Astrocyte (in vitro differentiated cells and primary cell): ENCODE results near the gene TTC24. TPM values are rescaled to one million over a fixed set of nuclear protein-coding genes. Genes with fewer than 3 reads are reported as not detected.
A peak's percentile ranks its signal among the peaks of the same experiment; 100 is the strongest.

Experiments used
- DNase-seq: peaks from one replicate; pipeline ENCODE4 v3.0.0-alpha.2; 2010; ENCODE audit warnings: low read depth
- FAIRE-seq: peaks from 2 replicates; lab custom pipeline; 2011; peaks lifted over from hg19 to GRCh38; lab: Jason Lieb, UNC
- H2AFZ ChIP-seq: 2 replicates; pipeline ENCODE4 v1.6.0; 2012; ENCODE audit warnings: low read depth, low read length, inconsistent platforms
- H3K27ac ChIP-seq: 2 replicates; pipeline ENCODE4 v1.5.1; 2011; ENCODE audit warnings: low read depth, low read length, inconsistent platforms
- H3K27me3 ChIP-seq: 2 replicates; pipeline ENCODE4 v1.6.0; 2011; ENCODE audit warnings: low read length, inconsistent platforms; ENCODE audit not compliant: insufficient read depth
- H3K36me3 ChIP-seq: 2 replicates; pipeline ENCODE4 v1.5.1; 2011; ENCODE audit warnings: low read length, inconsistent platforms; ENCODE audit not compliant: insufficient read depth
- H3K4me1 ChIP-seq: 2 replicates; pipeline ENCODE4 v1.5.1; 2011; ENCODE audit warnings: low read length, inconsistent platforms; ENCODE audit not compliant: insufficient read depth
- H3K4me2 ChIP-seq: 2 replicates; pipeline ENCODE4 v1.6.0; 2012; ENCODE audit warnings: low read length, inconsistent platforms
- H3K4me3 ChIP-seq: 2 replicates; pipeline ENCODE4 v1.5.1; 2011; ENCODE audit warnings: low read depth, mild to moderate bottlenecking, low read length, inconsistent platforms; ENCODE audit not compliant: insufficient read depth
- H3K79me2 ChIP-seq: 2 replicates; pipeline ENCODE4 v1.6.0; 2012; ENCODE audit warnings: mild to moderate bottlenecking, low read length, inconsistent platforms; ENCODE audit not compliant: insufficient read depth
- H3K9ac ChIP-seq: 2 replicates; pipeline ENCODE4 v1.6.0; 2012; ENCODE audit warnings: mild to moderate bottlenecking, low read length, inconsistent platforms
- H3K9me3 ChIP-seq: 2 replicates; pipeline ENCODE4 v1.5.1; 2012; ENCODE audit warnings: low read depth, mild to moderate bottlenecking, low read length, inconsistent platforms; ENCODE audit not compliant: insufficient read depth
- H4K20me1 ChIP-seq: 2 replicates; pipeline ENCODE4 v1.6.0; 2012; ENCODE audit warnings: low read length, inconsistent platforms; ENCODE audit not compliant: insufficient read depth
- H3K27ac Mint-ChIP-seq: one replicate; pipeline ENCODE4 v1.8.0; 2021; ENCODE audit warnings: mild to moderate bottlenecking, mixed read lengths; ENCODE audit not compliant: unreplicated experiment
- H3K27me3 Mint-ChIP-seq: one replicate; pipeline ENCODE4 v1.8.0; 2021; ENCODE audit warnings: low read depth, mixed read lengths; ENCODE audit not compliant: unreplicated experiment
- H3K36me3 Mint-ChIP-seq: one replicate; pipeline ENCODE4 v1.8.0; 2021; ENCODE audit warnings: low read depth, mixed read lengths; ENCODE audit not compliant: unreplicated experiment
- H3K4me1 Mint-ChIP-seq: one replicate; pipeline ENCODE4 v1.8.0; 2021; ENCODE audit warnings: low read depth, mixed read lengths; ENCODE audit not compliant: unreplicated experiment
- H3K4me3 Mint-ChIP-seq: one replicate; pipeline ENCODE4 v1.8.0; 2021; ENCODE audit warnings: mild to moderate bottlenecking, moderate library complexity, mixed read lengths; ENCODE audit not compliant: unreplicated experiment
- H3K9me3 Mint-ChIP-seq: one replicate; pipeline ENCODE4 v1.8.0; 2021; ENCODE audit warnings: mild to moderate bottlenecking, mixed read lengths; ENCODE audit not compliant: unreplicated experiment
- CTCF ChIP-seq: IDR thresholded peaks from 2 replicates; pipeline ENCODE4 v1.5.1; 2011; ENCODE audit warnings: low read depth, mild to moderate bottlenecking, inconsistent platforms, low read length, moderate library complexity; ENCODE audit not compliant: insufficient read depth
- EZH2 ChIP-seq: IDR thresholded peaks from 2 replicates; pipeline ENCODE4 v1.6.1; 2012; ENCODE audit warnings: mild to moderate bottlenecking, low read length, inconsistent platforms; ENCODE audit not compliant: insufficient read depth
- total RNA-seq: library from RNA; stranded (reverse); gene quantifications from 2 replicates; pipeline ENCODE4 v1.2.1, GENCODE V29; 2021

TTC24 gene
- total RNA-seq, 1 donor from 2014 or later = not detected

DNA sequence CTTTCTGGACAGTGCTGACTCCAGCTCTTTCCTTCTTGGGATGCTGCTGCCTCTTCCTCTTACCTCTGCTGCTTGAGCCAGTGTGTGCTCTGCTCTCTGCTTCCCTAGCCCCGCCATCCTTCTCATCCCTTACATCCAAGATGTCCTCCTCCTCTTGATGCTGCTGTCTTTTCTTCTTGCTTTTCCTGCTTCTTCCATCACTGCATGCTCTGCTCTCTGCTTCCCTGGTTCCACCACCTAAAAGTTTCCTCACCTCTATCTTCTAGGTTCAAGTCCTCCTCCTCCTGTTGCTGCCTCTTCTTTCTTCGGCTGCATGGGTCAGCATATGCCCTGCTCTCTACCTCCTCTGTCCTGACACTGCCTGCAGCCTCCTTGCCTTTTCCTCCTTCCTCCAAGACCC is 15.5 kb downstream of the TTC24 start:
- Mint-ChIP-seq H3K36me3 (peaks cover 23% of the 10 kb centered on the region), H3K9me3 (peaks cover 2% of the 10 kb centered on the region), H3K4me1 (peaks cover 3% of the 10 kb centered on the region), H3K27ac (no peak overlapping the region), H3K4me3 (no peak overlapping the region), H3K27me3 (no peaks in the 10 kb centered on the region)
- Histone ChIP-seq H3K27ac (no peak overlapping the region), H3K4me2 (no peak overlapping the region), H3K79me2 (peaks cover 29% of the 10 kb centered on the region), H2AFZ (no peak overlapping the region), H3K9me3 (no peaks in the 10 kb centered on the region), H3K27me3 (no peaks in the 10 kb centered on the region), H3K4me3 (no peak overlapping the region), H4K20me1 (peaks cover 32% of the 10 kb centered on the region), H3K36me3 (peaks cover 37% of the 10 kb centered on the region), H3K4me1 (peaks cover 12% of the 10 kb centered on the region), H3K9ac (no peak overlapping the region)
- DNase-seq (no peak), FAIRE-seq (no peak)
- no peak for TF ChIP-seq EZH2
- no peak for TF ChIP-seq CTCF

GRCh38 chr1:156596426-156596825 is 16.9 kb downstream of the TTC24 start:
- Histone ChIP-seq H3K27ac (no peak overlapping the region), H2AFZ (no peak overlapping the region), H3K4me3 (no peak overlapping the region), H3K4me1 (peaks cover 12% of the 10 kb centered on the region), H3K27me3 (no peaks in the 10 kb centered on the region), H3K9me3 (no peaks in the 10 kb centered on the region), H4K20me1 (peaks cover 32% of the 10 kb centered on the region), H3K9ac (no peak overlapping the region), H3K79me2 (peaks cover 41% of the 10 kb centered on the region), H3K4me2 (no peak overlapping the region), H3K36me3 (peaks cover 37% of the 10 kb centered on the region)
- H3K27ac Mint-ChIP-seq = no peak overlapping the region
- H3K4me3 Mint-ChIP-seq = no peak overlapping the region
- H3K9me3 Mint-ChIP-seq = peaks cover 2% of the 10 kb centered on the region
- peaks cover 5% of the 10 kb centered on the region for H3K4me1 Mint-ChIP-seq
- FAIRE-seq (no peak), DNase-seq (no peak)
- H3K36me3 Mint-ChIP-seq = peaks cover 23% of the 10 kb centered on the region
- no peaks in the 10 kb centered on the region for H3K27me3 Mint-ChIP-seq
- TF ChIP-seq EZH2 = no peak

GRCh38 chr1:156598125-156598524 is 18.6 kb downstream of the TTC24 start:
- Histone ChIP-seq H3K4me2 (no peak overlapping the region), H3K4me3 (no peak overlapping the region), H3K79me2 (peaks cover 32% of the 10 kb centered on the region), H3K4me1 (peaks cover 8% of the 10 kb centered on the region), H3K9me3 (no peaks in the 10 kb centered on the region), H3K9ac (no peak overlapping the region), H3K36me3 (peaks cover 37% of the 10 kb centered on the region), H3K27ac (no peak overlapping the region), H2AFZ (no peak overlapping the region), H3K27me3 (no peaks in the 10 kb centered on the region), H4K20me1 (peaks cover 32% of the 10 kb centered on the region)
- H3K27me3 Mint-ChIP-seq = no peaks in the 10 kb centered on the region
- H3K4me1 Mint-ChIP-seq = peaks cover 7% of the 10 kb centered on the region
- no peak overlapping the region for H3K27ac Mint-ChIP-seq
- H3K4me3 Mint-ChIP-seq = peak overlapping the region; percentile 27
- H3K36me3 Mint-ChIP-seq = peaks cover 21% of the 10 kb centered on the region
- no peak for DNase-seq
- TF ChIP-seq CTCF (no peak), EZH2 (no peak)
- no peaks in the 10 kb centered on the region for H3K9me3 Mint-ChIP-seq
- FAIRE-seq = no peak
